HEK293 (cell line): ENCODE data around the gene DMAC2L.
A peak's percentile ranks its signal among the peaks of the same experiment; 100 is the strongest.

Experiments
- CTCF ChIA-PET: fragments of 350-600 bp; formaldehyde crosslinking; extraction: SDS; loops from one replicate; lab custom pipeline; 2021; ENCODE audit warnings: antibody characterized with exemption; lab: Yijun Ruan, JAX
- POLR2A ChIA-PET: fragments of 300-600 bp; formaldehyde crosslinking; extraction: SDS; loops from one replicate; lab custom pipeline; 2020; ENCODE audit warnings: antibody characterized with exemption, inconsistent platforms; lab: Yijun Ruan, JAX
- H3K27ac ChIP-seq: fragments of 200-500 bp; sonication (Bioruptor generic); 2 replicates; pipeline ENCODE4 v1.5.1; 2014; ENCODE audit warnings: low read depth, low read length, control low read depth, inconsistent platforms; ENCODE audit errors: extremely low read depth
- H3K36me3 ChIP-seq, 2 experiments: fragments of 200-500 bp in 1 of 2; sonication (Bioruptor generic) in 1 of 2; 1 replicate in 1 of 2; 2 replicates in 1 of 2; pipeline ENCODE4 v1.5.1; 2014 to 2017; ENCODE audit warnings: inconsistent platforms in 2 of 2, low read length in 2 of 2; ENCODE audit not compliant: control insufficient read depth in 2 of 2, insufficient read depth in 1 of 2
- H3K4me1 ChIP-seq: fragments of 200-500 bp; sonication (Bioruptor generic); 2 replicates; pipeline ENCODE4 v1.5.1; 2014; ENCODE audit warnings: mild to moderate bottlenecking, low read length, inconsistent platforms; ENCODE audit not compliant: control insufficient read depth, insufficient read depth
- H3K4me3 ChIP-seq: 2 replicates; pipeline ENCODE4 v1.5.1; 2011; ENCODE audit warnings: low read depth, mild to moderate bottlenecking, control low read depth, low read length, moderate library complexity
- H3K9me3 ChIP-seq: fragments of 200-500 bp; sonication (Bioruptor generic); 2 replicates; pipeline ENCODE4 v1.5.1; 2014; ENCODE audit warnings: low read depth, low read length, inconsistent platforms; ENCODE audit not compliant: control insufficient read depth, insufficient read depth
- EGR2 ChIP-seq: fragments of 450-650 bp; formaldehyde crosslinking; IDR thresholded peaks from 2 replicates; pipeline ENCODE4 v1.5.1; 2016; ENCODE audit warnings: low read depth, missing biosample characterization, missing genetic modification characterization
- FEZF1 ChIP-seq: fragments of 450-650 bp; formaldehyde crosslinking; IDR thresholded peaks from 2 replicates; pipeline ENCODE4 v1.5.1; 2016; ENCODE audit warnings: missing biosample characterization, missing genetic modification characterization
- GFI1B ChIP-seq: fragments of 450-650 bp; formaldehyde crosslinking; IDR thresholded peaks from 2 replicates; pipeline ENCODE4 v1.5.1; 2016; ENCODE audit warnings: missing biosample characterization, missing genetic modification characterization
- INSM2 ChIP-seq: fragments of 450-650 bp; formaldehyde crosslinking; IDR thresholded peaks from 2 replicates; pipeline ENCODE4 v1.5.1; 2016; ENCODE audit warnings: missing biosample characterization, missing genetic modification characterization
- PRDM6 ChIP-seq: fragments of 450-650 bp; formaldehyde crosslinking; IDR thresholded peaks from 2 replicates; pipeline ENCODE4 v1.5.1; 2017; ENCODE audit warnings: missing biosample characterization, missing genetic modification characterization
- SP3 ChIP-seq: fragments of 450-650 bp; formaldehyde crosslinking; IDR thresholded peaks from 2 replicates; pipeline ENCODE4 v1.5.1; 2016; ENCODE audit warnings: missing biosample characterization, missing genetic modification characterization
- ZBTB17 ChIP-seq: fragments of 450-650 bp; formaldehyde crosslinking; IDR thresholded peaks from 2 replicates; pipeline ENCODE4 v1.5.1; 2016; ENCODE audit warnings: missing biosample characterization, missing genetic modification characterization
- ZBTB8A ChIP-seq: fragments of 450-650 bp; formaldehyde crosslinking; IDR thresholded peaks from 2 replicates; pipeline ENCODE4 v1.5.1; 2016; ENCODE audit warnings: missing biosample characterization, missing genetic modification characterization
- ZFP69B ChIP-seq: fragments of 450-650 bp; formaldehyde crosslinking; IDR thresholded peaks from 2 replicates; pipeline ENCODE4 v1.5.1; 2016; ENCODE audit warnings: missing biosample characterization, missing genetic modification characterization
- ZNF10 ChIP-seq: fragments of 450-650 bp; formaldehyde crosslinking; IDR thresholded peaks from 2 replicates; pipeline ENCODE4 v1.5.1; 2017; ENCODE audit warnings: missing biosample characterization, missing genetic modification characterization
- ZNF2 ChIP-seq: fragments of 450-650 bp; formaldehyde crosslinking; IDR thresholded peaks from 2 replicates; pipeline ENCODE4 v1.5.1; 2016; ENCODE audit warnings: missing biosample characterization, missing genetic modification characterization
- ZNF211 ChIP-seq: fragments of 450-650 bp; formaldehyde crosslinking; IDR thresholded peaks from 2 replicates; pipeline ENCODE4 v1.5.1; 2016; ENCODE audit warnings: low read depth, missing biosample characterization, missing genetic modification characterization
- ZNF266 ChIP-seq: fragments of 450-650 bp; formaldehyde crosslinking; IDR thresholded peaks from 2 replicates; pipeline ENCODE4 v1.5.1; 2016; ENCODE audit warnings: missing biosample characterization, missing genetic modification characterization, low read depth
- ZNF350 ChIP-seq: fragments of 450-650 bp; formaldehyde crosslinking; IDR thresholded peaks from 2 replicates; pipeline ENCODE4 v1.5.0; 2017; ENCODE audit warnings: missing biosample characterization, mild to moderate bottlenecking, missing genetic modification characterization
- ZNF423 ChIP-seq: fragments of 450-650 bp; formaldehyde crosslinking; IDR thresholded peaks from 2 replicates; pipeline ENCODE4 v1.5.1; 2016; ENCODE audit warnings: missing biosample characterization, missing genetic modification characterization
- ZNF426 ChIP-seq: fragments of 450-650 bp; formaldehyde crosslinking; IDR thresholded peaks from 2 replicates; pipeline ENCODE4 v1.5.1; 2017; ENCODE audit warnings: missing biosample characterization, missing genetic modification characterization, mild to moderate bottlenecking, inconsistent platforms, moderate library complexity
- ZNF513 ChIP-seq: fragments of 450-650 bp; IDR thresholded peaks from 2 replicates; pipeline ENCODE4 v1.5.1; 2018; ENCODE audit warnings: missing biosample characterization, missing genetic modification characterization
- ZNF530 ChIP-seq: fragments of 450-650 bp; formaldehyde crosslinking; IDR thresholded peaks from 2 replicates; pipeline ENCODE4 v1.5.1; 2016; ENCODE audit warnings: low read depth, missing biosample characterization, missing genetic modification characterization
- ZNF560 ChIP-seq: fragments of 450-650 bp; formaldehyde crosslinking; IDR thresholded peaks from 2 replicates; pipeline ENCODE4 v1.5.1; 2017; ENCODE audit warnings: missing biosample characterization, missing genetic modification characterization, borderline replicate concordance
- ZNF596 ChIP-seq: fragments of 450-650 bp; IDR thresholded peaks from 2 replicates; pipeline ENCODE4 v1.5.0; 2018; ENCODE audit warnings: missing biosample characterization, mild to moderate bottlenecking, missing genetic modification characterization, moderate library complexity
- ZNF621 ChIP-seq: fragments of 450-650 bp; formaldehyde crosslinking; IDR thresholded peaks from 2 replicates; pipeline ENCODE4 v1.5.1; 2017; ENCODE audit warnings: missing biosample characterization, missing genetic modification characterization
- ZNF747 ChIP-seq: fragments of 450-650 bp; formaldehyde crosslinking; IDR thresholded peaks from 2 replicates; pipeline ENCODE4 v1.5.1; 2016; ENCODE audit warnings: missing biosample characterization, missing genetic modification characterization
- TF ChIP-seq, protein P1 (sequence below): IDR thresholded peaks from 2 replicates; pipeline ENCODE4 v1.6.1; 2011; ENCODE audit warnings: mild to moderate bottlenecking, low read depth, low read length, borderline replicate concordance
- TF ChIP-seq, protein P2 (sequence below): fragments of 450-650 bp; formaldehyde crosslinking; IDR thresholded peaks from 2 replicates; pipeline ENCODE4 v1.5.1; 2016; ENCODE audit warnings: missing biosample characterization, missing genetic modification characterization
- TF ChIP-seq, protein P3 (sequence below): fragments of 450-650 bp; formaldehyde crosslinking; conservative IDR thresholded peaks from 2 replicates; pipeline ENCODE4 v1.5.1; 2016; ENCODE audit warnings: low read depth, missing biosample characterization, missing genetic modification characterization

Gene DMAC2L

DNA sequence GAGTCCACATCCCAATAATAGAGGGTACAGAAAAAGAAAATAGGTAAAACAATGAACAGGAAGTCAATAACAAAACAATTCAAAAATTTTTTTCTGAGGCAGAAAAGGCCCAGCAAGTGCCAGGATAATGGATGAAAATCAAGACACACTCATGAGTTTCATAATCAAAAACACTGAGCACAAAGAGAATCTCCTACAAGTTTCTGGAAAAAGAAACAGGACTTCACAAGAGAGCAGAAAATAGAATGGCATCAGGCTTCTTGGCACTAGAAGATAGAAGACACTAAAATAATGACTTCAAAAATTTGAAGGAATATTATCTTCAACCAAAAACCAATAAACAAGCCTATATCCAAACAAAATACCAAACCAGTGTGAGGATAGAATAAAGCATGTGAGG lies 36.8 kb downstream of the DMAC2L start:
- Histone ChIP-seq H3K27ac (no peak overlapping the region), H3K4me3 (no peak overlapping the region), H3K4me1 (peaks cover 10% of the 10 kb centered on the region), H3K36me3 (no peaks in the 10 kb centered on the region), H3K9me3 (no peaks in the 10 kb centered on the region)
- TF ChIP-seq, protein P1, sequence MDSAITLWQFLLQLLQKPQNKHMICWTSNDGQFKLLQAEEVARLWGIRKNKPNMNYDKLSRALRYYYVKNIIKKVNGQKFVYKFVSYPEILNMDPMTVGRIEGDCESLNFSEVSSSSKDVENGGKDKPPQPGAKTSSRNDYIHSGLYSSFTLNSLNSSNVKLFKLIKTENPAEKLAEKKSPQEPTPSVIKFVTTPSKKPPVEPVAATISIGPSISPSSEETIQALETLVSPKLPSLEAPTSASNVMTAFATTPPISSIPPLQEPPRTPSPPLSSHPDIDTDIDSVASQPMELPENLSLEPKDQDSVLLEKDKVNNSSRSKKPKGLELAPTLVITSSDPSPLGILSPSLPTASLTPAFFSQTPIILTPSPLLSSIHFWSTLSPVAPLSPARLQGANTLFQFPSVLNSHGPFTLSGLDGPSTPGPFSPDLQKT: no peak
- no peak for TF ChIP-seq PRDM6 (tag by site-specific recombination)
- no peak for TF ChIP-seq ZNF350 (tag by site-specific recombination)
- TF ChIP-seq ZNF2 (tag by site-specific recombination): no peak
- TF ChIP-seq, protein P2, sequence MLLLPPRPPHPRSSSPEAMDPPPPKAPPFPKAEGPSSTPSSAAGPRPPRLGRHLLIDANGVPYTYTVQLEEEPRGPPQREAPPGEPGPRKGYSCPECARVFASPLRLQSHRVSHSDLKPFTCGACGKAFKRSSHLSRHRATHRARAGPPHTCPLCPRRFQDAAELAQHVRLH (tag by site-specific recombination): no peak
- no peak for TF ChIP-seq ZNF266 (tag by site-specific recombination)
- TF ChIP-seq ZNF513 (tag by site-specific recombination): no peak
- no peak for TF ChIP-seq SP3
- TF ChIP-seq ZNF747: no peak
- no peak for TF ChIP-seq ZNF423 (tag by site-specific recombination)
- no peak for TF ChIP-seq ZNF530 (tag by site-specific recombination)
- no peak for TF ChIP-seq ZBTB8A (tag by site-specific recombination)
- no peak for TF ChIP-seq ZNF10 (tag by site-specific recombination)
- TF ChIP-seq ZFP69B (tag by site-specific recombination): no peak
- TF ChIP-seq ZNF211 (tag by site-specific recombination): no peak
- TF ChIP-seq GFI1B (tag by site-specific recombination): no peak
- no peak for TF ChIP-seq INSM2 (tag by site-specific recombination)
- no peak for TF ChIP-seq FEZF1 (tag by site-specific recombination)
- TF ChIP-seq ZBTB17: no peak
- POLR2A ChIA-PET: no interaction called here
- CTCF ChIA-PET: interaction anchor here (0.8 kb wide), 2 partner anchors 9 to 10 kb away, joined by 4 to 6 read pairs; no protein-coding TSS in a partner anchor

DNA sequence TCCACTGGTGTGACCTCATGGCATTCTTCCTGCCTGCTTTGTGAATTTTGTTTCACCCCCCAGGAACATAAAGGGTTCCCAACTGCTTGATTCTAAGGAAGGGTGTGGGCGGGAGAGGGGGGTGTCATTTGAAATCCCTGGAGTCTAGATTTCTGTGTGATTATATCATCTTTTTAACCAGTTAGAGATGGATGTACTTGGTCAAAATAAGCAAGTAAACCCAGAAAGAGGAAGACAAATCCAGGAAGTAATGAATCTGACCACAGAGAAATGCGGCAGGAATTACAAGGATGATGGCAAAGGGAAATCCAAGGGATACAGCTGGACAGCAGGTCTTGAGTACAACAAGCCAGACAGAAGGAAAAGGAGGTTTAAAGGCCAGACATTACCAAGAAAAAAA lies 38.9 kb downstream of the DMAC2L start:
- CTCF ChIA-PET: interaction anchor here (0.6 to 0.7 kb wide), 2 partner anchors 26 to 1061 kb away, joined by 4 read pairs; no protein-coding TSS in a partner anchor
- Histone ChIP-seq H3K27ac (no peak overlapping the region), H3K36me3 (no peaks in the 10 kb centered on the region), H3K9me3 (no peaks in the 10 kb centered on the region), H3K4me1 (peaks cover 2% of the 10 kb centered on the region), H3K4me3 (no peak overlapping the region)
- POLR2A ChIA-PET: interaction anchor here (1.6 kb wide), 1 partner anchor 46 kb away, joined by 3 read pairs; the partner anchor contains the start of gene CDKL1
- TF ChIP-seq, protein P2 (tag by site-specific recombination): no peak
- TF ChIP-seq ZNF426 (no peak), EGR2 (tag by site-specific recombination) (0 out of 2 replicates have a peak, but pooled peaks have one; percentile 5), ZNF560 (tag by site-specific recombination) (no peak), ZNF621 (tag by site-specific recombination) (no peak), ZNF596 (tag by site-specific recombination) (no peak)
- TF ChIP-seq, protein P3, sequence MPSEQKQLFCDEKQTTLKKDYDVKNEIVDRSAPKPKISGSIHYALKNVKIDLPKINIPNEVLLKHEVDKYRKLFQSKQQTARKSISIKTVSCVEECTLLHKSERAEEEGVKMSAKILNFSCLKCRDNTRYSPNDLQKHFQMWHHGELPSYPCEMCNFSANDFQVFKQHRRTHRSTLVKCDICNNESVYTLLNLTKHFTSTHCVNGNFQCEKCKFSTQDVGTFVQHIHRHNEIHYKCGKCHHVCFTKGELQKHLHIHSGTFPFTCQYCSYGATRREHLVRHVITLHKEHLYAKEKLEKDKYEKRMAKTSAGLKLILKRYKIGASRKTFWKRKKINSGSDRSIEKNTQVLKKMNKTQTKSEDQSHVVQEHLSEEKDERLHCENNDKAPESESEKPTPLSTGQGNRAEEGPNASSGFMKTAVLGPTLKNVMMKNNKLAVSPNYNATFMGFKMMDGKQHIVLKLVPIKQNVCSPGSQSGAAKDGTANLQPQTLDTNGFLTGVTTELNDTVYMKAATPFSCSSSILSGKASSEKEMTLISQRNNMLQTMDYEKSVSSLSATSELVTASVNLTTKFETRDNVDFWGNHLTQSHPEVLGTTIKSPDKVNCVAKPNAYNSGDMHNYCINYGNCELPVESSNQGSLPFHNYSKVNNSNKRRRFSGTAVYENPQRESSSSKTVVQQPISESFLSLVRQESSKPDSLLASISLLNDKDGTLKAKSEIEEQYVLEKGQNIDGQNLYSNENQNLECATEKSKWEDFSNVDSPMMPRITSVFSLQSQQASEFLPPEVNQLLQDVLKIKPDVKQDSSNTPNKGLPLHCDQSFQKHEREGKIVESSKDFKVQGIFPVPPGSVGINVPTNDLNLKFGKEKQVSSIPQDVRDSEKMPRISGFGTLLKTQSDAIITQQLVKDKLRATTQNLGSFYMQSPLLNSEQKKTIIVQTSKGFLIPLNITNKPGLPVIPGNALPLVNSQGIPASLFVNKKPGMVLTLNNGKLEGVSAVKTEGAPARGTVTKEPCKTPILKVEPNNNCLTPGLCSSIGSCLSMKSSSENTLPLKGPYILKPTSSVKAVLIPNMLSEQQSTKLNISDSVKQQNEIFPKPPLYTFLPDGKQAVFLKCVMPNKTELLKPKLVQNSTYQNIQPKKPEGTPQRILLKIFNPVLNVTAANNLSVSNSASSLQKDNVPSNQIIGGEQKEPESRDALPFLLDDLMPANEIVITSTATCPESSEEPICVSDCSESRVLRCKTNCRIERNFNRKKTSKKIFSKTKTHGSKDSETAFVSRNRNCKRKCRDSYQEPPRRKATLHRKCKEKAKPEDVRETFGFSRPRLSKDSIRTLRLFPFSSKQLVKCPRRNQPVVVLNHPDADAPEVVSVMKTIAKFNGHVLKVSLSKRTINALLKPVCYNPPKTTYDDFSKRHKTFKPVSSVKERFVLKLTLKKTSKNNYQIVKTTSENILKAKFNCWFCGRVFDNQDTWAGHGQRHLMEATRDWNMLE: no peak
